ENCODE measurements around the gene RNH1.

DNA sequence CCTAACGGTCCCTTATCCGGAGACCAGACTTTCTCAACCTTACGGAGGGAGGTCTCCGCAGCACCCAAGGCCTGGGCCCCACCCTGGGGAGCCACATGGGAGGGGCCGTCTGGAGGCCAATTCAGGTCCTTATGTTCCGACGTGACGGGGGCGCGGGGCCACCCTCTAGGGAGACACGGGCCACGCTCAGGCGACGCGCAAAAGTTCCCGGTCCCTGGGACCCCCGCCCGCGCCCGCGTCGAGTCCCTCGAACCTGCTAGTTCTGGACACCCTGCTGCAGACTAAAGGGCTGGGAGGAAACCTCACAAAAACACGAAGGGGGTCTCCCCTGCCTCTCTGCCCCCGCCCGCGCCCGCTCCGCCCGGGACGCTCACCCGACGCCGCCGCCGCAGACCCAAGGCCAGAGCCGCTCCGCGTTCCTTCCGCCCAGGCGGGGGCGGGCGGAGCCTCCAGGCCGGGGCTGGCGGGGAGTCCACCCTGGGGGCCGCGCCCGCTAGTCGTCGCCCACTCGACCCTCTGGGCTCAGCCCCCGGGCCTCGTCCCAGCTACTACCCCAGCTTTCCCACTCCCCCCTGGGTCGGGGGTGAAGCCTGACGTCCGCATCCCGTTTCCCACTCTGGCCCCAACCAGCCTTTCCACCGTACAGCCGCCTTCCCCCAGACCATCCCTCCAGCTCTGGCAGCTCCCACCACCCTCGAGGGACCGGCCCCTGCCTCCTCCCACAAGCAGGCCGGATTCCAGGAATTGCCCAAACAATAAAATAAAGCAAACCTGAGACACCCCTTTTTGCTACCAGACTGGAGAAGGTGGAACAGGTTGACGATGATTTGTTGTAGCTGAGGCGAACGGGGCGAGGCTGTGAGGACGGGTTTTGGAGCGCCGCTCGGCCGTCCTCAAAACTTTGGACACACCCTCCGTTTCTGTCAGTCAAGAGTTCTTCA is 2.7 kb downstream of the RNH1 start:
- no peak for TF ChIP-seq POLR2A (IDR thresholded peaks at IDR 0.05)
- TF ChIP-seq, protein P1, sequence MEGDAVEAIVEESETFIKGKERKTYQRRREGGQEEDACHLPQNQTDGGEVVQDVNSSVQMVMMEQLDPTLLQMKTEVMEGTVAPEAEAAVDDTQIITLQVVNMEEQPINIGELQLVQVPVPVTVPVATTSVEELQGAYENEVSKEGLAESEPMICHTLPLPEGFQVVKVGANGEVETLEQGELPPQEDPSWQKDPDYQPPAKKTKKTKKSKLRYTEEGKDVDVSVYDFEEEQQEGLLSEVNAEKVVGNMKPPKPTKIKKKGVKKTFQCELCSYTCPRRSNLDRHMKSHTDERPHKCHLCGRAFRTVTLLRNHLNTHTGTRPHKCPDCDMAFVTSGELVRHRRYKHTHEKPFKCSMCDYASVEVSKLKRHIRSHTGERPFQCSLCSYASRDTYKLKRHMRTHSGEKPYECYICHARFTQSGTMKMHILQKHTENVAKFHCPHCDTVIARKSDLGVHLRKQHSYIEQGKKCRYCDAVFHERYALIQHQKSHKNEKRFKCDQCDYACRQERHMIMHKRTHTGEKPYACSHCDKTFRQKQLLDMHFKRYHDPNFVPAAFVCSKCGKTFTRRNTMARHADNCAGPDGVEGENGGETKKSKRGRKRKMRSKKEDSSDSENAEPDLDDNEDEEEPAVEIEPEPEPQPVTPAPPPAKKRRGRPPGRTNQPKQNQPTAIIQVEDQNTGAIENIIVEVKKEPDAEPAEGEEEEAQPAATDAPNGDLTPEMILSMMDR (IDR thresholded peaks at IDR 0.05 in 4 of 5, conservative IDR thresholded peaks at IDR 0.05 in 1 of 5) = no peak
